ENCODE data around the gene CNPPD1.

DNA sequence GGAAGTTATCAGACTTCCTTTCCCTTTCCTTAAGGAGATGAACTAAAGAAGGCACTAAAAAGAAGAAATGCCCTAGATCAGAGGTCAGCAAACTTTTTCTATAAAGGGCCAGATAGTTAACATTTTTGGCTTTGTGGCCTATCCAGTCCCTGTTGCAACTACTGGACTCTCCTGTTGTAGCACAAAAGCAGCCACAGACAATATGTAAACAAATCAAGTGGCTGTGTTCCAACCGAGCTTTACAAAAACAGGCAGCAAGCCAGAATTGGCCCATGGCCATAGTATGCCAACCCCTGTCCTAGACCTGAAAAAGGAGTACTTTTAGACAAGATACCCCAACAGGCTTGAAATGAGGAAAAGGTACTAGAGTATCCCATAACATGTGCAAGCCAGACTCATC is 27.1 kb downstream of the CNPPD1 start:
- TF ChIP-seq POLR2A (IDR thresholded peaks at IDR 0.05; ENCODE audit: low read length) (no peak), GATA1 (IDR thresholded peaks at IDR 0.05; ENCODE audit: low read depth, low read length) (no peak)
